Activated CD8-positive, alpha-beta T cell treated with anti-CD3 and anti-CD28 coated beads, Interleukin-2, amount 10 ng/mL, durations not matched to agents 7 days and 5 days (primary cell): ENCODE results near the gene DPH2. TPM values are rescaled to one million over a fixed set of nuclear protein-coding genes. Genes with fewer than 3 reads are reported as not detected.

ENCODE experiments used
- ATAC-seq: fragments of 150-1000 bp; cut with Tn5 transposase; one replicate; pipeline ENCODE4 v1.10.0; 2021; ENCODE audit warnings: moderate library complexity
- CTCF ChIA-PET: fragments of 350-600 bp; sonication (Branson Sonifier 250); formaldehyde crosslinking; loops from one replicate; lab custom pipeline; 2021; ENCODE audit warnings: antibody characterized with exemption; lab: Charles Lee
- POLR2A ChIA-PET: fragments of 350-600 bp; sonication (Branson Sonifier 250); formaldehyde crosslinking; loops from one replicate; lab custom pipeline; 2021; ENCODE audit warnings: antibody characterized with exemption; lab: Charles Lee
- DNase-seq: peaks from one replicate; pipeline ENCODE4 v3.0.0-alpha.2; 2020
- H3K27ac Mint-ChIP-seq: one replicate; pipeline ENCODE4 v1.8.0; 2021; ENCODE audit warnings: mild to moderate bottlenecking, mixed read lengths
- H3K27me3 Mint-ChIP-seq: one replicate; pipeline ENCODE4 v1.8.0; 2021; ENCODE audit warnings: low read depth, mixed read lengths
- H3K36me3 Mint-ChIP-seq: one replicate; pipeline ENCODE4 v1.8.0; 2021; ENCODE audit warnings: low read depth, mixed read lengths
- H3K4me1 Mint-ChIP-seq: one replicate; pipeline ENCODE4 v1.8.0; 2021; ENCODE audit warnings: low read depth, mixed read lengths
- H3K4me3 Mint-ChIP-seq: one replicate; pipeline ENCODE4 v1.8.0; 2021; ENCODE audit warnings: mild to moderate bottlenecking, mixed read lengths
- H3K9me3 Mint-ChIP-seq: one replicate; pipeline ENCODE4 v1.8.0; 2022; ENCODE audit warnings: mixed read lengths; ENCODE audit not compliant: insufficient read depth
- total RNA-seq, 2 experiments: library from RNA; stranded (reverse); gene quantifications; one replicate each; pipeline ENCODE4 v1.2.3, GENCODE V29; 2021

Gene DPH2
- total RNA-seq, 2 experiments from 2014 or later: 32.4 to 32.9 TPM

GRCh38 chr1:43985984-43986595 lies 16.3 kb downstream of the DPH2 start:
- CTCF ChIA-PET: no interaction called here
- H3K36me3 Mint-ChIP-seq: no peaks in the 10 kb centered on the region
- H3K9me3 Mint-ChIP-seq: no peaks in the 10 kb centered on the region
- no peaks in the 10 kb centered on the region for H3K27me3 Mint-ChIP-seq
- DNase-seq: no peak
- POLR2A ChIA-PET: no interaction called here
- no peak for ATAC-seq
- H3K27ac Mint-ChIP-seq: no peak overlapping the region
- H3K4me3 Mint-ChIP-seq: no peak overlapping the region
- H3K4me1 Mint-ChIP-seq: peaks cover 4% of the 10 kb centered on the region

- Mint-ChIP-seq H3K4me3 (no peak overlapping the region), H3K4me1 (peaks cover 10% of the 10 kb centered on the region), H3K36me3 (no peaks in the 10 kb centered on the region), H3K9me3 (no peaks in the 10 kb centered on the region), H3K27ac (no peak overlapping the region), H3K27me3 (no peaks in the 10 kb centered on the region)
- POLR2A ChIA-PET: no interaction called here
- ATAC-seq (no peak), DNase-seq (no peak)
- CTCF ChIA-PET: no interaction called here
These were observed 16.9 kb downstream of the DPH2 start for GRCh38 chr1:43986712-43987111.

GRCh38 chr1:43987159-43987902 lies 17.5 kb downstream of the DPH2 start:
- Mint-ChIP-seq H3K27ac (no peak overlapping the region), H3K36me3 (no peaks in the 10 kb centered on the region), H3K27me3 (no peaks in the 10 kb centered on the region), H3K4me1 (peaks cover 15% of the 10 kb centered on the region), H3K9me3 (no peaks in the 10 kb centered on the region), H3K4me3 (no peak overlapping the region)
- ATAC-seq (no peak), DNase-seq (no peak)
- ChIA-PET CTCF (interaction anchor here (1.0 kb wide), 1 partner anchor 49 kb away, joined by 4 read pairs; no protein-coding TSS in a partner anchor), POLR2A (interaction anchor here (1.8 kb wide), 1 partner anchor 12 kb away, joined by 6 read pairs; no protein-coding TSS in a partner anchor)

GRCh38 chr1:43990271-43991199 lies 20.7 kb downstream of the DPH2 start:
- ATAC-seq: no peak
- ChIA-PET CTCF (interaction anchor here (1.5 kb wide), 1 partner anchor 14 kb away, joined by 7 read pairs; no protein-coding TSS in a partner anchor), POLR2A (interaction anchor here (0.8 to 1.1 kb wide), 2 partner anchors 12 to 15 kb away, joined by 3 to 4 read pairs; no protein-coding TSS in a partner anchor)
- peak overlapping the region; percentile 89 for H3K4me3 Mint-ChIP-seq
- H3K36me3 Mint-ChIP-seq: no peaks in the 10 kb centered on the region
- no peaks in the 10 kb centered on the region for H3K27me3 Mint-ChIP-seq
- H3K4me1 Mint-ChIP-seq: peaks cover 28% of the 10 kb centered on the region
- DNase-seq: no peak
- no peaks in the 10 kb centered on the region for H3K9me3 Mint-ChIP-seq
- peak overlapping the region; percentile 85 for H3K27ac Mint-ChIP-seq

GRCh38 chr1:43991200-43991475 lies 21.3 kb downstream of the DPH2 start:
- ChIA-PET POLR2A (interaction anchor here (1.1 kb wide), 1 partner anchor 16 kb away, joined by 4 read pairs; no protein-coding TSS in a partner anchor), CTCF (interaction anchor here (1.5 to 4.1 kb wide), 2 partner anchors 14 to 15 kb away, joined by 7 to 21 read pairs; no protein-coding TSS in a partner anchor)
- no peak for DNase-seq
- Mint-ChIP-seq H3K4me1 (peaks cover 28% of the 10 kb centered on the region), H3K9me3 (no peaks in the 10 kb centered on the region), H3K27ac (peak overlapping the region; percentile 85), H3K36me3 (no peaks in the 10 kb centered on the region), H3K4me3 (peak overlapping the region; percentile 89), H3K27me3 (no peaks in the 10 kb centered on the region)
- no peak for ATAC-seq

GRCh38 chr1:43991476-43992231 lies 21.8 kb downstream of the DPH2 start, which contains the start of gene CCDC24:
Gene CCDC24, plus strand, starts transcription at chr1:43991599. Its CDS starts 280 bp downstream, at chr1:43991879.
- Mint-ChIP-seq H3K9me3 (no peaks in the 10 kb centered on the region), H3K4me1 (peaks cover 28% of the 10 kb centered on the region), H3K4me3 (peak within 1 kb of the TSS; percentile 89), H3K27ac (peak within 1 kb of the TSS; percentile 85), H3K27me3 (no peaks in the 10 kb centered on the region), H3K36me3 (no peaks in the 10 kb centered on the region)
- POLR2A ChIA-PET: interaction anchor here (0.6 to 0.9 kb wide), 2 partner anchors 17 to 22 kb away, joined by 3 to 5 read pairs; partner anchors contain the start of genes ATP6V0B and DPH2
- CTCF ChIA-PET: interaction anchor here (0.6 to 4.1 kb wide), 6 partner anchors 12 to 55 kb away, joined by 3 to 21 read pairs (median 6); partner anchors contain the start of gene ATP6V0B
- DNase-seq: peak; percentile 80
- peak; percentile 87 for ATAC-seq

GRCh38 chr1:43992232-43992995 lies 22.6 kb downstream of the DPH2 start:
- H3K27ac Mint-ChIP-seq: peak overlapping the region; percentile 1

GRCh38 chr1:43993206-43993914 lies 23.6 kb downstream of the DPH2 start:
- H3K9me3 Mint-ChIP-seq: no peaks in the 10 kb centered on the region
- no peaks in the 10 kb centered on the region for H3K27me3 Mint-ChIP-seq
- ChIA-PET POLR2A (interaction anchor here (0.6 to 1.2 kb wide), 3 partner anchors 17 to 37 kb away, joined by 3 to 5 read pairs (median 3); partner anchors contain the start of gene SLC6A9), CTCF (interaction anchor here (0.6 to 4.1 kb wide), 6 partner anchors 12 to 691 kb away, joined by 3 to 21 read pairs (median 6); no protein-coding TSS in a partner anchor)
- ATAC-seq (no peak), DNase-seq (no peak)
- no peaks in the 10 kb centered on the region for H3K36me3 Mint-ChIP-seq
- no peak overlapping the region for H3K27ac Mint-ChIP-seq
- no peak overlapping the region for H3K4me3 Mint-ChIP-seq
- H3K4me1 Mint-ChIP-seq: peaks cover 29% of the 10 kb centered on the region

More at GRCh38 chr1:43992232-43992995, 22.6 kb downstream of the DPH2 start:
- ATAC-seq (no peak), DNase-seq (no peak)
- ChIA-PET CTCF (interaction anchor here (0.6 to 4.1 kb wide), 7 partner anchors 11 to 56 kb away, joined by 3 to 21 read pairs (median 3); partner anchors contain the start of gene ATP6V0B), POLR2A (interaction anchor here (0.6 to 1.2 kb wide), 5 partner anchors 18 to 38 kb away, joined by 3 to 5 read pairs (median 3); partner anchors contain the start of genes ATP6V0B, DPH2 and SLC6A9)
- Mint-ChIP-seq H3K4me1 (peaks cover 28% of the 10 kb centered on the region), H3K27me3 (no peaks in the 10 kb centered on the region), H3K4me3 (peak overlapping the region; percentile 89), H3K36me3 (no peaks in the 10 kb centered on the region), H3K9me3 (no peaks in the 10 kb centered on the region)

- POLR2A ChIA-PET: no interaction called here
- Mint-ChIP-seq H3K4me1 (peaks cover 33% of the 10 kb centered on the region), H3K36me3 (no peaks in the 10 kb centered on the region), H3K9me3 (no peaks in the 10 kb centered on the region), H3K4me3 (no peak overlapping the region), H3K27me3 (no peaks in the 10 kb centered on the region), H3K27ac (no peak overlapping the region)
- no peak for ATAC-seq
- CTCF ChIA-PET: interaction anchor here (1.1 to 4.1 kb wide), 4 partner anchors 12 to 54 kb away, joined by 3 to 21 read pairs (median 10); no protein-coding TSS in a partner anchor
- no peak for DNase-seq
These were observed 24.3 kb downstream of the DPH2 start for GRCh38 chr1:43994071-43994470.
